ENCODE results near the gene CDH4.

CDH4 gene

GRCh38 chr20:61537239-61538182 lies 285.4 kb downstream of the CDH4 start:
- no peak for DNase-seq (ENCODE audit: low spot score)

- DNase-seq (ENCODE audit: low spot score), result no peak
These were observed 286.3 kb downstream of the CDH4 start for GRCh38 chr20:61538183-61538942.

GRCh38 chr20:61538943-61539265 lies 286.8 kb downstream of the CDH4 start:
- no peak for DNase-seq (ENCODE audit: low spot score)

GRCh38 chr20:61539706-61540360 lies 287.8 kb downstream of the CDH4 start:
- DNase-seq (ENCODE audit: low spot score), result no peak

- DNase-seq (ENCODE audit: low spot score), result no peak
These were observed 289.5 kb downstream of the CDH4 start for GRCh38 chr20:61541537-61541936.

- DNase-seq (ENCODE audit: low spot score), result no peak
These were observed 291.0 kb downstream of the CDH4 start for GRCh38 chr20:61543086-61543485.

- no peak for DNase-seq (ENCODE audit: low spot score)
These were observed 292.1 kb downstream of the CDH4 start for GRCh38 chr20:61543931-61544745.

- DNase-seq (ENCODE audit: low spot score), result no peak
These were observed 293.1 kb downstream of the CDH4 start for GRCh38 chr20:61544910-61545889.

GRCh38 chr20:61546641-61547040 lies 294.6 kb downstream of the CDH4 start:
- no peak for DNase-seq (ENCODE audit: low spot score)

- DNase-seq (ENCODE audit: low spot score), result no peak
These were observed 296.0 kb downstream of the CDH4 start for GRCh38 chr20:61548069-61548468.

- DNase-seq (ENCODE audit: low spot score), result no peak
These were observed 297.8 kb downstream of the CDH4 start for GRCh38 chr20:61549865-61550264.

- DNase-seq (ENCODE audit: low spot score), result no peak
These were observed 299.3 kb downstream of the CDH4 start for GRCh38 chr20:61551401-61551800.

- no peak for DNase-seq (ENCODE audit: low spot score)
These were observed 302.6 kb downstream of the CDH4 start for GRCh38 chr20:61554617-61555016.

GRCh38 chr20:61555566-61555965 lies 303.5 kb downstream of the CDH4 start:
- no peak for DNase-seq (ENCODE audit: low spot score)

- DNase-seq (ENCODE audit: low spot score), result no peak
These were observed 304.1 kb downstream of the CDH4 start for GRCh38 chr20:61556111-61556510.

- DNase-seq (ENCODE audit: low spot score), result no peak
These were observed 304.6 kb downstream of the CDH4 start for GRCh38 chr20:61556673-61557072.

GRCh38 chr20:61557621-61558020 lies 305.6 kb downstream of the CDH4 start:
- no peak for DNase-seq (ENCODE audit: low spot score)

GRCh38 chr20:61558726-61559125 lies 306.7 kb downstream of the CDH4 start:
- DNase-seq (ENCODE audit: low spot score), result no peak

- DNase-seq (ENCODE audit: low spot score), result no peak
These were observed 307.8 kb downstream of the CDH4 start for GRCh38 chr20:61559706-61560315.

- no peak for DNase-seq (ENCODE audit: low spot score)
These were observed 308.3 kb downstream of the CDH4 start for GRCh38 chr20:61560361-61560853.
